Suprapubic skin (tissue), 4 donors: Measurements from ENCODE around the gene NCBP3.
"Not testable (repeated sequence)": the region's sequence is repeated elsewhere in the genome, so short reads cannot be mapped to it uniquely, and the experiment has no call there.

ENCODE experiments used
- CTCF ChIP-seq, 2 donors: fragments of 200-600 bp in 1 of 2; fragments of 450-650 bp in 1 of 2; sonication (generic) in 1 of 2; IDR thresholded peaks; one replicate each; pipeline ENCODE4 v1.5.1; 2016 to 2019; ENCODE audit warnings: antibody characterized with exemption in 2 of 2, mild to moderate bottlenecking in 1 of 2, moderate library complexity in 1 of 2
- EP300 ChIP-seq: sonication (generic); formaldehyde crosslinking; IDR thresholded peaks from one replicate; pipeline ENCODE4 v1.6.1; 2017; ENCODE audit warnings: antibody characterized with exemption
- POLR2A ChIP-seq, 2 donors: fragments of 450-650 bp; IDR thresholded peaks; one replicate each; pipeline ENCODE4 v1.6.1; 2017; ENCODE audit warnings: antibody characterized with exemption in 2 of 2, mild to moderate bottlenecking in 2 of 2, moderate library complexity in 2 of 2
- POLR2AphosphoS5 ChIP-seq, 3 donors: sonication (generic); formaldehyde crosslinking; IDR thresholded peaks; one replicate each; pipeline ENCODE4 v1.6.1; 2017; ENCODE audit warnings: antibody characterized with exemption in 3 of 3

- not testable (repeated sequence) for TF ChIP-seq CTCF (IDR thresholded peaks at IDR 0.05); POLR2A (IDR thresholded peaks at IDR 0.05); POLR2AphosphoS5 (IDR thresholded peaks at IDR 0.05); EP300
These were observed 60.7 kb downstream of the NCBP3 start for GRCh38 chr17:3785323-3785722.
